SU-DHL-6 (cell line): Measurements from ENCODE around the gene CBY2.

ENCODE experiments used
- H2AFZ ChIP-seq: fragments of 200-600 bp; sonication (generic); 2 replicates; pipeline ENCODE4 v1.6.1; 2014; ENCODE audit warnings: low read depth, mild to moderate bottlenecking, moderate library complexity, mixed read lengths, antibody characterized with exemption, low read length; ENCODE audit not compliant: severe bottlenecking
- H3F3A ChIP-seq: fragments of 200-600 bp; shearing (Covaris generic); 2 replicates; pipeline ENCODE4 v1.6.0; 2016; ENCODE audit warnings: antibody characterized with exemption, mild to moderate bottlenecking; ENCODE audit not compliant: insufficient read depth
- H3K27ac ChIP-seq: fragments of 200-600 bp; sonication (generic); 2 replicates; pipeline ENCODE4 v1.5.1; 2016; ENCODE audit warnings: low read depth, mild to moderate bottlenecking, low read length, moderate library complexity, mixed read lengths
- H3K27me3 ChIP-seq: fragments of 200-600 bp; sonication (generic), shearing (Covaris generic); 2 replicates; pipeline ENCODE4 v1.6.0; 2014; ENCODE audit warnings: mild to moderate bottlenecking, low read length
- H3K36me3 ChIP-seq: fragments of 200-600 bp; sonication (generic); 2 replicates; pipeline ENCODE4 v1.6.1; 2014; ENCODE audit warnings: mild to moderate bottlenecking, low read length, mixed read lengths
- H3K4me2 ChIP-seq: fragments of 300-600, 200-600 bp; shearing (Covaris generic), sonication (generic); 2 replicates; pipeline ENCODE4 v1.6.0; 2014; ENCODE audit warnings: low read length, low read depth, mild to moderate bottlenecking; ENCODE audit not compliant: poor library complexity, severe bottlenecking
- H3K4me3 ChIP-seq: fragments of 200-600 bp; sonication (generic); 2 replicates; pipeline ENCODE4 v1.5.1; 2014; ENCODE audit warnings: antibody characterized with exemption, low read length, mild to moderate bottlenecking, mixed read lengths; ENCODE audit not compliant: insufficient read depth, poor library complexity, severe bottlenecking
- H3K79me2 ChIP-seq: fragments of 200-600 bp; sonication (generic); 2 replicates; pipeline ENCODE4 v1.6.1; 2014; ENCODE audit warnings: mild to moderate bottlenecking, low read length, moderate library complexity; ENCODE audit not compliant: insufficient read depth
- H3K9ac ChIP-seq: fragments of 200-600 bp; sonication (generic); 2 replicates; pipeline ENCODE4 v1.7.0; 2014; ENCODE audit warnings: mild to moderate bottlenecking, low read length
- H3K9me2 ChIP-seq: fragments of 200-600 bp; sonication (generic); replicated peaks from 2 replicates; pipeline ENCODE4 v1.6.1; 2014; ENCODE audit warnings: low read length; ENCODE audit not compliant: insufficient read depth
- H3K9me3 ChIP-seq: fragments of 200-600 bp; sonication (generic); 2 replicates; pipeline ENCODE4 v1.6.1; 2014; ENCODE audit warnings: low read length, mixed read lengths; ENCODE audit not compliant: insufficient read depth
- H4K20me1 ChIP-seq: fragments of 200-600 bp; sonication (generic); 2 replicates; pipeline ENCODE4 v1.6.1; 2014; ENCODE audit warnings: low read depth, mild to moderate bottlenecking, antibody characterized with exemption, low read length, moderate library complexity, mixed read lengths
- EZH2phosphoT487 ChIP-seq: fragments of 200-600 bp; sonication (generic), shearing (Covaris generic); conservative IDR thresholded peaks from 2 replicates; pipeline ENCODE4 v1.6.1; 2018; ENCODE audit warnings: mild to moderate bottlenecking, antibody characterized with exemption, low read length, moderate library complexity, mixed read lengths
- TF ChIP-seq, protein P1 (sequence below): fragments of 200-600 bp; sonication (generic); IDR thresholded peaks from one replicate; pipeline ENCODE4 v1.5.1; 2017; ENCODE audit warnings: antibody characterized with exemption, mild to moderate bottlenecking, low read length, moderate library complexity; ENCODE audit not compliant: insufficient read depth, poor library complexity, severe bottlenecking

CBY2 gene

DNA sequence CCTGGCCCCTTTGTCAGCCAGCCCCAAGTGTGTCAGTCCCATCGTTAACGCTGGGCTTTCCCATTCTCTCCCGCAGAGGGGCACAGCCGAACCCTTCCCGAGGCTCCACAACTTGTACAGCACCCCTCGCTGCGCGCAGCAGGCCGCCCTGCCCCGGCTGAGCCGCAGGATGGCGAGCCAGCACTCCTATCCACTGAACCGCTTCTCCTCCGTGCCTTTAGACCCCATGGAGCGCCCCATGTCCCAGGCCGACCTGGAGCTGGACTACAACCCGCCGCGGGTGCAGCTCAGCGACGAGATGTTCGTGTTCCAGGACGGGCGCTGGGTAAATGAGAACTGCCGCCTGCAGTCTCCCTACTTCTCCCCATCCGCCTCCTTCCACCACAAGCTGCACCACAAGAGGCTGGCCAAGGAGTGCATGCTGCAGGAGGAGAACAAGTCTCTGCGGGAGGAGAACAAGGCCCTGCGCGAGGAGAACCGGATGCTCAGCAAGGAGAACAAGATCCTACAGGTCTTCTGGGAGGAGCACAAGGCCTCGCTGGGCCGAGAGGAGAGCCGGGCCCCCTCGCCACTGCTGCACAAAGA lies 11.1 kb downstream of the CBY2 start:
- Histone ChIP-seq H3F3A (no peaks in the 10 kb centered on the region), H3K36me3 (no peaks in the 10 kb centered on the region), H3K27me3 (no peaks in the 10 kb centered on the region), H3K27ac (no peak overlapping the region), H3K9ac (no peak overlapping the region), H3K9me3 (no peaks in the 10 kb centered on the region; the same call in 1 of the 2 replicates), H3K4me3 (no peak overlapping the region), H3K9me2 (no peaks in the 10 kb centered on the region), H3K79me2 (no peaks in the 10 kb centered on the region), H3K4me2 (no peak overlapping the region), H2AFZ (no peak overlapping the region), H4K20me1 (no peaks in the 10 kb centered on the region)
- TF ChIP-seq, protein P1, sequence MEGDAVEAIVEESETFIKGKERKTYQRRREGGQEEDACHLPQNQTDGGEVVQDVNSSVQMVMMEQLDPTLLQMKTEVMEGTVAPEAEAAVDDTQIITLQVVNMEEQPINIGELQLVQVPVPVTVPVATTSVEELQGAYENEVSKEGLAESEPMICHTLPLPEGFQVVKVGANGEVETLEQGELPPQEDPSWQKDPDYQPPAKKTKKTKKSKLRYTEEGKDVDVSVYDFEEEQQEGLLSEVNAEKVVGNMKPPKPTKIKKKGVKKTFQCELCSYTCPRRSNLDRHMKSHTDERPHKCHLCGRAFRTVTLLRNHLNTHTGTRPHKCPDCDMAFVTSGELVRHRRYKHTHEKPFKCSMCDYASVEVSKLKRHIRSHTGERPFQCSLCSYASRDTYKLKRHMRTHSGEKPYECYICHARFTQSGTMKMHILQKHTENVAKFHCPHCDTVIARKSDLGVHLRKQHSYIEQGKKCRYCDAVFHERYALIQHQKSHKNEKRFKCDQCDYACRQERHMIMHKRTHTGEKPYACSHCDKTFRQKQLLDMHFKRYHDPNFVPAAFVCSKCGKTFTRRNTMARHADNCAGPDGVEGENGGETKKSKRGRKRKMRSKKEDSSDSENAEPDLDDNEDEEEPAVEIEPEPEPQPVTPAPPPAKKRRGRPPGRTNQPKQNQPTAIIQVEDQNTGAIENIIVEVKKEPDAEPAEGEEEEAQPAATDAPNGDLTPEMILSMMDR: no peak
- no peak for TF ChIP-seq EZH2phosphoT487

DNA sequence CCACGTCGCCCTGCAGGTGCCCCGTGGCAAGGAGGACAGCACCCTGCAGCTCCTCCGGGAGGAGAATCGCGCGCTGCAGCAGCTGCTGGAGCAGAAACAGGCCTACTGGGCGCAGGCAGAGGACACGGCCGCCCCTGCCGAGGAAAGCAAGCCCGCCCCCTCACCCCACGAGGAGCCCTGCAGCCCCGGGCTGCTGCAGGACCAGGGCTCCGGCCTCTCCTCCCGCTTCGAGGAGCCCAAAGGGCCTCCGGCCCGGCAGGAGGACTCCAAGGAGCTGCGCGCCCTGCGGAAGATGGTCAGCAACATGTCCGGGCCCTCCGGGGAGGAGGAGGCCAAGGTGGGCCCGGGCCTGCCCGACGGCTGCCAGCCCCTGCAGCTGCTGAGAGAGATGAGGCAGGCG lies 11.6 kb downstream of the CBY2 start:
- Histone ChIP-seq H3K4me3 (no peak overlapping the region), H3K27me3 (no peaks in the 10 kb centered on the region), H3K79me2 (no peaks in the 10 kb centered on the region), H3K4me2 (no peak overlapping the region), H3K27ac (no peak overlapping the region), H2AFZ (no peak overlapping the region), H4K20me1 (no peaks in the 10 kb centered on the region), H3K36me3 (no peaks in the 10 kb centered on the region), H3K9ac (no peak overlapping the region), H3K9me3 (no peaks in the 10 kb centered on the region; the same call in 1 of the 2 replicates), H3F3A (no peaks in the 10 kb centered on the region), H3K9me2 (no peaks in the 10 kb centered on the region)
- TF ChIP-seq, protein P1: no peak
- TF ChIP-seq EZH2phosphoT487: no peak

DNA sequence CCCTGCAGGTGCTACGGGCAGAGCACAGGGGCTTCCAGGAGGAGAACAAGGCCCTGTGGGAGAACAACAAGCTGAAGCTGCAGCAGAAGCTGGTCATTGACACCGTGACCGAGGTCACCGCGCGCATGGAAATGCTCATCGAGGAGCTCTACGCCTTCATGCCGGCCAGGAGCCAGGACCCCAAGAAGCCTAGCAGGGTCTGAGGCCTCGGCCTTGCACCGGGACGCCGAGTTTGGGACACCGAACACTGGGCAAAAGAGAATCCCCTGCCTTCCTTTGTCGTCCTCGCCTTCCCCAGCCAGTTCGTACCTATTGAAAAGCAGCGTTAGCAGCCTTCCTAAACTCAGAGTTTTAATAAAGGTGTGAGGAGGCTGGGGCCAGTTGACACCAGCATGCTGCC lies 12.1 kb downstream of the CBY2 start:
- Histone ChIP-seq H2AFZ (no peak overlapping the region), H3K9me2 (no peaks in the 10 kb centered on the region), H4K20me1 (no peaks in the 10 kb centered on the region), H3K36me3 (no peaks in the 10 kb centered on the region), H3K4me2 (no peak overlapping the region), H3K9ac (no peak overlapping the region), H3F3A (no peaks in the 10 kb centered on the region), H3K79me2 (no peaks in the 10 kb centered on the region), H3K27me3 (no peaks in the 10 kb centered on the region), H3K9me3 (no peaks in the 10 kb centered on the region; the same call in 1 of the 2 replicates), H3K27ac (no peak overlapping the region), H3K4me3 (no peak overlapping the region)
- TF ChIP-seq, protein P1: no peak
- no peak for TF ChIP-seq EZH2phosphoT487
